SK-N-SH (cell line): ENCODE data around the gene WHRN. TPM values are rescaled to one million over a fixed set of nuclear protein-coding genes. Genes with fewer than 3 reads are reported as not detected.

Experiments
- CTCF ChIA-PET: fragments of 300-600, 350-600 bp; formaldehyde crosslinking; extraction: SDS; loops from one replicate; lab custom pipeline; 2021; lab: Yijun Ruan, JAX
- POLR2A ChIA-PET: fragments of 350-600 bp; sonication (Branson Sonifier 250); formaldehyde crosslinking; extraction: SDS; loops from one replicate; lab custom pipeline; 2020; ENCODE audit warnings: antibody characterized with exemption, inconsistent platforms; lab: Yijun Ruan, JAX
- DNase-seq: peaks from one replicate; pipeline ENCODE4 v3.0.0; 2012
- H2AFZ ChIP-seq: fragments of 200-600 bp; sonication (generic); 2 replicates; pipeline ENCODE4 v1.8.1; 2016; ENCODE audit warnings: antibody characterized with exemption, mild to moderate bottlenecking, low read depth
- H3F3A ChIP-seq: fragments of 200-600 bp; sonication (generic); replicated peaks from 2 replicates; pipeline ENCODE3; 2016; ENCODE audit warnings: antibody characterized with exemption, mild to moderate bottlenecking; ENCODE audit not compliant: insufficient read depth
- H3K27ac ChIP-seq, 2 experiments: fragments of 200-500 bp in 1 of 2; fragments of 200-600 bp in 1 of 2; sonication (Bioruptor generic) in 1 of 2; sonication (generic), shearing (Covaris generic) in 1 of 2; 2 replicates each; pipeline versions ENCODE4 v1.5.1 to v1.6.1; 2014 to 2016; ENCODE audit warnings: low read depth in 2 of 2, inconsistent platforms in 1 of 2, low read length in 1 of 2, mild to moderate bottlenecking in 1 of 2, mixed read lengths in 1 of 2
- H3K27me3 ChIP-seq: fragments of 200-600 bp; sonication (generic), shearing (Covaris generic); 2 replicates; pipeline ENCODE4 v1.6.1; 2016; ENCODE audit warnings: mixed run types; ENCODE audit not compliant: insufficient read depth
- H3K36me3 ChIP-seq, 2 experiments: fragments of 200-500 bp in 1 of 2; fragments of 200-600 bp in 1 of 2; sonication (Bioruptor generic) in 1 of 2; sonication (generic) in 1 of 2; replicated peaks in 1 of 2; 2 replicates each; pipeline versions ENCODE3 to v1.5.1; 2014 to 2016; ENCODE audit warnings: low read length in 1 of 2, mild to moderate bottlenecking in 1 of 2; ENCODE audit not compliant: insufficient read depth in 2 of 2, control insufficient read depth in 1 of 2
- H3K4me1 ChIP-seq, 2 experiments: fragments of 200-500 bp in 1 of 2; fragments of 200-600 bp in 1 of 2; sonication (Bioruptor generic) in 1 of 2; sonication (generic), shearing (Covaris generic) in 1 of 2; 2 replicates each; pipeline versions ENCODE4 v1.5.1 to v1.6.1; 2014 to 2016; ENCODE audit warnings: low read depth in 1 of 2, low read length in 1 of 2, mixed run types in 1 of 2; ENCODE audit not compliant: insufficient read depth in 2 of 2, control insufficient read depth in 1 of 2
- H3K4me2 ChIP-seq: fragments of 200-600 bp; sonication (generic), shearing (Covaris generic); 2 replicates; pipeline ENCODE4 v1.6.1; 2017; ENCODE audit warnings: mixed run types
- H3K4me3 ChIP-seq, 2 experiments: fragments of 200-500 bp in 1 of 2; fragments of 200-600 bp in 1 of 2; sonication (Bioruptor generic) in 1 of 2; sonication (generic), shearing (Covaris generic) in 1 of 2; 2 replicates each; pipeline versions ENCODE4 v1.5.1 to v1.8.1; 2014 to 2016; ENCODE audit warnings: low read depth in 2 of 2, inconsistent platforms in 1 of 2, low read length in 1 of 2, mild to moderate bottlenecking in 1 of 2, mixed read lengths in 1 of 2, moderate library complexity in 1 of 2
- H3K79me2 ChIP-seq: fragments of 200-600 bp; sonication (generic); 2 replicates; pipeline ENCODE4 v1.8.1; 2017; ENCODE audit warnings: mild to moderate bottlenecking; ENCODE audit not compliant: insufficient read depth
- H3K9ac ChIP-seq: fragments of 200-600 bp; sonication (generic); 2 replicates; pipeline ENCODE4 v1.6.1; 2017; ENCODE audit warnings: mixed run types
- H3K9me2 ChIP-seq: fragments of 200-600 bp; sonication (generic); 2 replicates; pipeline ENCODE4 v1.6.1; 2017; ENCODE audit warnings: mixed run types
- H3K9me3 ChIP-seq: fragments of 200-600 bp; sonication (generic); 2 replicates; pipeline ENCODE4 v1.6.1; 2017; ENCODE audit warnings: mixed run types, mild to moderate bottlenecking, moderate library complexity
- H4K20me1 ChIP-seq: fragments of 200-600 bp; sonication (generic); 2 replicates; pipeline ENCODE4 v1.6.1; 2017; ENCODE audit warnings: mild to moderate bottlenecking, mixed run types; ENCODE audit not compliant: insufficient read depth
- CHD2 ChIP-seq: fragments of 150-350 bp; IDR thresholded peaks from 2 replicates; pipeline ENCODE4 v1.6.1; 2018; ENCODE audit warnings: low read length; ENCODE audit not compliant: partially characterized antibody
- EP300 ChIP-seq, 2 experiments: IDR thresholded peaks; 2 replicates each; pipeline versions ENCODE4 v1.4.0 to v1.6.1; 2012; ENCODE audit warnings: borderline replicate concordance in 1 of 2, low read depth in 1 of 2, low read length in 1 of 2
- FOXJ3 ChIP-seq: sonication (generic); formaldehyde crosslinking; IDR thresholded peaks from 2 replicates; pipeline ENCODE4 v1.5.1; 2020; ENCODE audit warnings: mild to moderate bottlenecking, missing genetic modification reagents
- FOXM1 ChIP-seq: IDR thresholded peaks from 2 replicates; pipeline ENCODE4 v1.4.0; 2012; ENCODE audit warnings: low read depth, mild to moderate bottlenecking
- GABPA ChIP-seq: IDR thresholded peaks from 2 replicates; pipeline ENCODE4 v1.4.0; 2012; ENCODE audit warnings: low read depth, mild to moderate bottlenecking
- NFIC ChIP-seq: IDR thresholded peaks from 2 replicates; pipeline ENCODE4 v1.4.0; 2012; ENCODE audit warnings: borderline replicate concordance
- RAD21 ChIP-seq: IDR thresholded peaks from 2 replicates; pipeline ENCODE4 v1.6.1; 2012; ENCODE audit warnings: mild to moderate bottlenecking, low read length
- RCOR1 ChIP-seq: fragments of 150-350 bp; IDR thresholded peaks from 2 replicates; pipeline ENCODE4 v1.6.1; 2017; ENCODE audit warnings: antibody characterized with exemption, low read length
- SIN3A ChIP-seq: IDR thresholded peaks from 2 replicates; pipeline ENCODE4 v1.6.1; 2012; ENCODE audit warnings: low read depth, mild to moderate bottlenecking, low read length, moderate library complexity, borderline replicate concordance
- TAF1 ChIP-seq: IDR thresholded peaks from 2 replicates; pipeline ENCODE4 v1.6.1; 2012; ENCODE audit warnings: low read depth, mild to moderate bottlenecking, low read length, moderate library complexity, borderline replicate concordance
- TEAD4 ChIP-seq: IDR thresholded peaks from 2 replicates; pipeline ENCODE4 v1.4.0; 2012; ENCODE audit warnings: mild to moderate bottlenecking, borderline replicate concordance; ENCODE audit not compliant: insufficient read depth
- WGBS: methylation state at CpG from one replicate; pipeline ENCODE4 v1.1.6; 2017; ENCODE audit warnings: low lambda C conversion rate; 5-methylcytosine and 5-hydroxymethylcytosine counted together
- polyA plus RNA-seq, 3 experiments: library from polyadenylated mRNA; depleted of rRNA; stranded (reverse); fragments of >200 nt; gene quantifications; 2 replicates each; pipeline ENCODE4 v1.2.3, GENCODE V29; 2012
- TF ChIP-seq, protein P1 (sequence below): IDR thresholded peaks from 2 replicates; pipeline ENCODE4 v1.4.0; 2012; ENCODE audit warnings: low read depth, borderline replicate concordance
- TF ChIP-seq, protein P2 (sequence below): IDR thresholded peaks from 2 replicates; pipeline ENCODE4 v1.6.1; 2012; ENCODE audit warnings: mild to moderate bottlenecking, low read depth, low read length, moderate library complexity
- TF ChIP-seq, protein P3 (sequence below): fragments of 150-350 bp; IDR thresholded peaks from 2 replicates; pipeline ENCODE4 v1.6.1; 2016; ENCODE audit warnings: mild to moderate bottlenecking, low read depth, low read length
- TF ChIP-seq, protein P4 (sequence below): fragments of 150-350 bp; IDR thresholded peaks from 2 replicates; pipeline ENCODE4 v1.6.1; 2017; ENCODE audit warnings: antibody characterized with exemption, low read length, low read depth, borderline replicate concordance
- TF ChIP-seq, protein P5 (sequence below): IDR thresholded peaks from 2 replicates; pipeline ENCODE4; 2012
- TF ChIP-seq, protein P6 (sequence below): IDR thresholded peaks from 2 replicates; pipeline ENCODE4 v1.4.0; 2012; ENCODE audit warnings: low read depth, borderline replicate concordance

Gene WHRN
- polyA plus RNA-seq, 1 of the 3 experiments (the other 2 are of a cell fraction), result 4.6 TPM

DNA sequence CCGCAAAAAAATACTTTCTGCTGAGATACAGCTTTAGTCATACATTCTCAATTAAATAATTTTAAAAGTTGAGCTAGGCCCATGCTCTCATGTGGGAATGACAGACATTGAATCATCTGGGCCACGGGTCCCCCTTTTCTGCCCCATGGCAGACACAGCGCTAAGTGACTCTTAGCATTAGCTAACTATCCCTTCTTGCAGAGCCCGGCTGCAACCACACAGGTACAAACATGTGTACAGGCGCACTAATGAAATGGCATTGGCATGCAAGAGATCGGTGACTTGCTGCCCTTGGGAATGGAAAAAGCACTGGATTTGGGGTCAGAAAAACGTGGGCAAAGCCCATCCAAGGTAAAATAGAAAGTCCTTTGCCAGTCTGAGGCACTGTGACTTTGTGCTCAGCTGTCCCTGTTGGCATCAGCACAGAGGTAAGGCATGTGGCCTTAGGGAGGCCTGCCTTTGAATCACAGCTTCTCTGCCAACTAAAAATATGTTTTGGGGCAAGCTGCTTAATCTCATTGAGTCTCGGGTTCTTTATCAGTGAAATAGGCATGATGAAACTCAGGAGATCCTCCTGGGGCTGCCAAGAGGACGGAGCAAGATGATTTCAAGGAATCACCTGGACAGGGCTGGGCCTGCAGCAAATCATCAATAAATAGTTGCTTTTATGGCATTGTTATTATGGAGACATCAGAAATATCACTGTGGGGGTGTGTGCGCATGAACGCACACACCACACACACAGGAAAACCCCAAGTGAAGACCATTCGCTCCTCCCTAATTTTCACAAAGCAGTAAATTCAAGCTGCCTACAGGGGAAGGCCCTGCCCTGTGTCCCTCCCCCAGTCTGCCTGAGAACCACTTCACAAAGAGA lies 54.2 kb downstream of the WHRN start (continued):
- TF ChIP-seq, protein P1, sequence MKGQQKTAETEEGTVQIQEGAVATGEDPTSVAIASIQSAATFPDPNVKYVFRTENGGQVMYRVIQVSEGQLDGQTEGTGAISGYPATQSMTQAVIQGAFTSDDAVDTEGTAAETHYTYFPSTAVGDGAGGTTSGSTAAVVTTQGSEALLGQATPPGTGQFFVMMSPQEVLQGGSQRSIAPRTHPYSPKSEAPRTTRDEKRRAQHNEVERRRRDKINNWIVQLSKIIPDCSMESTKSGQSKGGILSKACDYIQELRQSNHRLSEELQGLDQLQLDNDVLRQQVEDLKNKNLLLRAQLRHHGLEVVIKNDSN, result no peak
- no peak for TF ChIP-seq FOXJ3 (CRISPR knock-in tag)

DNA sequence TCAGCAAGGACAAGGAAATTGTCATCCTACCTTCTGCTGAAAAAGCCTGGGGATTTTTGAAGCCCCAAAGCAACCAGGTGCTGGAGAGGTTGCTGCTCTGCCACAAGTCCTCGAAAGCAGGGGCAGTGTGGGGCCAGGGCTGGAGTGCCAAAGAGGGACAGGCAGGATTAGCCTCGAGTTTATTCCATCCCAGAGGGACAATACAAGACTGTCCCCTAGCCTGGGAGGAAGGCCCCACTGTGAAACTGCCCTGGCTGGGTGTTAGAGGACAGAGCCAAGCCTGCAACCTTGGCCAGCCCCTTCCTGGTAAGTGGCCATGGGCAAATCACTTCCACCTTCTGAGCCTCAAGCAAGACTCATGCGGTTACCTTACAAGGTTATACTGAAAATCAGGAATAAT lies 55.1 kb downstream of the WHRN start:
- TF ChIP-seq, protein P2, sequence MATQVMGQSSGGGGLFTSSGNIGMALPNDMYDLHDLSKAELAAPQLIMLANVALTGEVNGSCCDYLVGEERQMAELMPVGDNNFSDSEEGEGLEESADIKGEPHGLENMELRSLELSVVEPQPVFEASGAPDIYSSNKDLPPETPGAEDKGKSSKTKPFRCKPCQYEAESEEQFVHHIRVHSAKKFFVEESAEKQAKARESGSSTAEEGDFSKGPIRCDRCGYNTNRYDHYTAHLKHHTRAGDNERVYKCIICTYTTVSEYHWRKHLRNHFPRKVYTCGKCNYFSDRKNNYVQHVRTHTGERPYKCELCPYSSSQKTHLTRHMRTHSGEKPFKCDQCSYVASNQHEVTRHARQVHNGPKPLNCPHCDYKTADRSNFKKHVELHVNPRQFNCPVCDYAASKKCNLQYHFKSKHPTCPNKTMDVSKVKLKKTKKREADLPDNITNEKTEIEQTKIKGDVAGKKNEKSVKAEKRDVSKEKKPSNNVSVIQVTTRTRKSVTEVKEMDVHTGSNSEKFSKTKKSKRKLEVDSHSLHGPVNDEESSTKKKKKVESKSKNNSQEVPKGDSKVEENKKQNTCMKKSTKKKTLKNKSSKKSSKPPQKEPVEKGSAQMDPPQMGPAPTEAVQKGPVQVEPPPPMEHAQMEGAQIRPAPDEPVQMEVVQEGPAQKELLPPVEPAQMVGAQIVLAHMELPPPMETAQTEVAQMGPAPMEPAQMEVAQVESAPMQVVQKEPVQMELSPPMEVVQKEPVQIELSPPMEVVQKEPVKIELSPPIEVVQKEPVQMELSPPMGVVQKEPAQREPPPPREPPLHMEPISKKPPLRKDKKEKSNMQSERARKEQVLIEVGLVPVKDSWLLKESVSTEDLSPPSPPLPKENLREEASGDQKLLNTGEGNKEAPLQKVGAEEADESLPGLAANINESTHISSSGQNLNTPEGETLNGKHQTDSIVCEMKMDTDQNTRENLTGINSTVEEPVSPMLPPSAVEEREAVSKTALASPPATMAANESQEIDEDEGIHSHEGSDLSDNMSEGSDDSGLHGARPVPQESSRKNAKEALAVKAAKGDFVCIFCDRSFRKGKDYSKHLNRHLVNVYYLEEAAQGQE, result no peak
- TF ChIP-seq FOXM1 (no peak), RAD21 (no peak), SIN3A (no peak), TEAD4 (no peak), GABPA (no peak), EP300 (IDR thresholded peaks at IDR 0.05; ENCODE audit: borderline replicate concordance in 1 of 2, low read depth in 1 of 2, low read length in 1 of 2) (no peak), TAF1 (no peak), CHD2 (no peak), NFIC (no peak), RCOR1 (no peak)
- TF ChIP-seq, protein P3, sequence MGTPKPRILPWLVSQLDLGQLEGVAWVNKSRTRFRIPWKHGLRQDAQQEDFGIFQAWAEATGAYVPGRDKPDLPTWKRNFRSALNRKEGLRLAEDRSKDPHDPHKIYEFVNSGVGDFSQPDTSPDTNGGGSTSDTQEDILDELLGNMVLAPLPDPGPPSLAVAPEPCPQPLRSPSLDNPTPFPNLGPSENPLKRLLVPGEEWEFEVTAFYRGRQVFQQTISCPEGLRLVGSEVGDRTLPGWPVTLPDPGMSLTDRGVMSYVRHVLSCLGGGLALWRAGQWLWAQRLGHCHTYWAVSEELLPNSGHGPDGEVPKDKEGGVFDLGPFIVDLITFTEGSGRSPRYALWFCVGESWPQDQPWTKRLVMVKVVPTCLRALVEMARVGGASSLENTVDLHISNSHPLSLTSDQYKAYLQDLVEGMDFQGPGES, result no peak
- TF ChIP-seq, protein P4, sequence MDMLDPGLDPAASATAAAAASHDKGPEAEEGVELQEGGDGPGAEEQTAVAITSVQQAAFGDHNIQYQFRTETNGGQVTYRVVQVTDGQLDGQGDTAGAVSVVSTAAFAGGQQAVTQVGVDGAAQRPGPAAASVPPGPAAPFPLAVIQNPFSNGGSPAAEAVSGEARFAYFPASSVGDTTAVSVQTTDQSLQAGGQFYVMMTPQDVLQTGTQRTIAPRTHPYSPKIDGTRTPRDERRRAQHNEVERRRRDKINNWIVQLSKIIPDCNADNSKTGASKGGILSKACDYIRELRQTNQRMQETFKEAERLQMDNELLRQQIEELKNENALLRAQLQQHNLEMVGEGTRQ, result no peak
- TF ChIP-seq, protein P5, sequence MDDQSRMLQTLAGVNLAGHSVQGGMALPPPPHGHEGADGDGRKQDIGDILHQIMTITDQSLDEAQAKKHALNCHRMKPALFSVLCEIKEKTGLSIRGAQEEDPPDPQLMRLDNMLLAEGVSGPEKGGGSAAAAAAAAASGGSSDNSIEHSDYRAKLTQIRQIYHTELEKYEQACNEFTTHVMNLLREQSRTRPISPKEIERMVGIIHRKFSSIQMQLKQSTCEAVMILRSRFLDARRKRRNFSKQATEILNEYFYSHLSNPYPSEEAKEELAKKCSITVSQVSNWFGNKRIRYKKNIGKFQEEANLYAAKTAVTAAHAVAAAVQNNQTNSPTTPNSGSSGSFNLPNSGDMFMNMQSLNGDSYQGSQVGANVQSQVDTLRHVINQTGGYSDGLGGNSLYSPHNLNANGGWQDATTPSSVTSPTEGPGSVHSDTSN, result no peak
- TF ChIP-seq, protein P6, sequence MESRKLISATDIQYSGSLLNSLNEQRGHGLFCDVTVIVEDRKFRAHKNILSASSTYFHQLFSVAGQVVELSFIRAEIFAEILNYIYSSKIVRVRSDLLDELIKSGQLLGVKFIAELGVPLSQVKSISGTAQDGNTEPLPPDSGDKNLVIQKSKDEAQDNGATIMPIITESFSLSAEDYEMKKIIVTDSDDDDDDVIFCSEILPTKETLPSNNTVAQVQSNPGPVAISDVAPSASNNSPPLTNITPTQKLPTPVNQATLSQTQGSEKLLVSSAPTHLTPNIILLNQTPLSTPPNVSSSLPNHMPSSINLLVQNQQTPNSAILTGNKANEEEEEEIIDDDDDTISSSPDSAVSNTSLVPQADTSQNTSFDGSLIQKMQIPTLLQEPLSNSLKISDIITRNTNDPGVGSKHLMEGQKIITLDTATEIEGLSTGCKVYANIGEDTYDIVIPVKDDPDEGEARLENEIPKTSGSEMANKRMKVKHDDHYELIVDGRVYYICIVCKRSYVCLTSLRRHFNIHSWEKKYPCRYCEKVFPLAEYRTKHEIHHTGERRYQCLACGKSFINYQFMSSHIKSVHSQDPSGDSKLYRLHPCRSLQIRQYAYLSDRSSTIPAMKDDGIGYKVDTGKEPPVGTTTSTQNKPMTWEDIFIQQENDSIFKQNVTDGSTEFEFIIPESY, result no peak
- Histone ChIP-seq H3K27ac (no peak overlapping the region), H3K27me3 (no peaks in the 10 kb centered on the region; the same call in 1 of the 2 replicates), H3K4me2 (no peak overlapping the region), H3K9ac (no peak overlapping the region), H3K4me1 (no peaks in the 10 kb centered on the region), H3K9me2 (no peaks in the 10 kb centered on the region), H3K79me2 (no peaks in the 10 kb centered on the region), H2AFZ (no peak overlapping the region), H3F3A (peaks cover 8% of the 10 kb centered on the region), H4K20me1 (no peaks in the 10 kb centered on the region), H3K4me3 (no peak overlapping the region), H3K9me3 (no peaks in the 10 kb centered on the region), H3K36me3 (no peaks in the 10 kb centered on the region)
- DNase-seq, result no peak
- ChIA-PET CTCF (interaction anchor here (1.0 to 2.6 kb wide), 3 partner anchors 16 to 44 kb away, joined by 6 to 10 read pairs (median 10); no protein-coding TSS in a partner anchor), POLR2A (no interaction called here)
- WGBS, result 83% methylated on average over 2 of the region's 3 CpGs
